Measurements from ENCODE around the gene TNP2.
A peak's percentile ranks its signal among the peaks of the same experiment; 100 is the strongest.
"Not testable (repeated sequence)": the region's sequence is repeated elsewhere in the genome, so short reads cannot be mapped to it uniquely, and the experiment has no call there.

TNP2 gene

DNA sequence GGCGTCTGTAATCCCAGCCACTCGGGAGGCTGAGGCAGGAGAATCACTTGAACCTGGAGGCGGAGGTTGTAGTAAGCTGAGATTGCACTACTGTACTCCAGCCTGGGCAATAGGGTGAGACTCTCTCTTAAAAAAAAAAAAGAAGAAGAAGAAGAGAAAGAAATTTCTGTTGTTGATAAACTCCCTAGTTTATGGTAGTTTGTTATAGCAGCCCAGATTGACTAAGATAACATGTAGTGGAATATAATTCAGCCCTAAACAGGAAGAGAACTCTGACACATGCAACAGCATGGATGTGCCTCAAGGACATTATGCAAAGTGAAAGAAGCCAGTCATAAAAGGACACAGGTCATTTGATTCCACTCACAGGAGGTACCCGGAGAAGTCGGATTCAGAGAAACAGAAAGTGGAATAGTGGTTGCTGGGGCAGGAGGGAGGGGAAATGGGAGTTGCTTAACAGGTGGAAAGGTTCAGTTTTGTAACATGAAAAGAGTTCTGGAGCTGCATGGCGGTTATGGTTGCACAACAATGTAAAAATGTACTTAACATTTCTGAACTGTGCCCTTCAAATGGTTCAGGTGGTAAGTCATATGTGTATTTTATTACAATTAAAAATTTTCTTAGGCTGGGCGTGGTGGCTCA is 38.0 kb upstream of the TNP2 start:
- peaks cover 47 to 82% of the 10 kb centered on the region in 2 donors for H3K4me1 Mint-ChIP-seq
- H3K27ac Mint-ChIP-seq, result no peak overlapping the region
- no peaks in the 10 kb centered on the region for H3K27me3 Mint-ChIP-seq
- H3K4me3 Mint-ChIP-seq, result no peak overlapping the region
- H3K36me3 Mint-ChIP-seq, result peaks cover 0 to 7% of the 10 kb centered on the region in 2 donors
- ATAC-seq (replicated peaks) (no peak), DNase-seq (no peak)
- peaks cover 0 to 2% of the 10 kb centered on the region in 2 donors for H3K9me3 Mint-ChIP-seq

DNA sequence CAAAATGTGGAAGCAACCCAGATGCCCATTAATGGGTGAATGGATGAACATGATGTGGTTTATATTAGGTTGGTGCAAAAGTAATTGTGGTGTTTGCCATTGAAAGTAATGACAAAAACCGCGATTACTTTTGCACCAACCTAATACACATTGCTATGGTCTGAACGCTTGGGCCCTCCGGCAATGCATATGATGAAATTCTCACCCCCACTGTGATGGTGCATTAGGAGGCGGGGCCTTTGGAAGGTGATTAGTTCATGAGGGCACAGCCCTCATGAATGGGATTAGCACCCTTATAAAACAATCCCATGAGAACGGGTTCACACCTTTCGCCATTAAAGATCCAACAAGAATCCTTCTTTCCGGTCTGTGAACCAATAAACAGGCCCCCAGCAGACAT is 37.3 kb upstream of the TNP2 start:
- H3K36me3 Mint-ChIP-seq, result peaks cover 0 to 7% of the 10 kb centered on the region in 2 donors
- no peak overlapping the region for H3K4me3 Mint-ChIP-seq
- no peak overlapping the region for H3K27ac Mint-ChIP-seq

DNA sequence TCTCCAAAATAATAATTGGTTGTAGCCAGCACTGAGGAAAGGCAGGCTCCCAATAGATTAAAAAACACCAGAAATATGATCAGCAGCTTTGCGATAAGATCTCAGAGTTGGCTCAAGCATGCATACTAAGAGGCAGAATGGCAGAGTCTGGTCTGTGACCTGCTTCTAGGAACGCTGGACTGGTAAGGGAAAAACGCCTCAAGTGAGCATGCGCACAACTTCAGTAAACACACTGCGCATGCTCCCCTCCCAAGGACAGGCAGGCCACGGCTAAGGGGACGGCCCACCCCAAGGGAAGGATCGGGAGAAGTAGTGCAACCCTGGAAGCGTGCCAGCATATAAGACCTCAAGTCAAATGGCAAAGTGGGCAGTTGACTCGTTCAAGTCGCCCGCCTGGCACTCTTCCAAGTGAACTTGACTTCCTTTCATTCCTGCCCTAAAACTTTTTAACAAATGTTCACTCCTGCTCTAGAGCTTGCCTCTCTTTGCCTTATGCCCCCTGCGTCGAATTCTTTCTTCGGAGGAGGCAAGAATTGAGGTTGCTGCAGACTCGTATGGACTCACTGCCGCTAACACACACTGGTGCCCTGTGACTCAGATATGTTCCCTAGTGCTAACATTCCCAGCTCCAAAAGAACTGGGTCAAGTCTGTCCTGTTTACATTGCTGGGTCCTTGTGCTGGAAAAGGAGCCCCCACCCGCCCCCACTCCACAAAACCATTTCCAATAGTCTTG is 34.4 kb upstream of the TNP2 start:
- Mint-ChIP-seq H3K9me3 (peaks cover 0 to 2% of the 10 kb centered on the region in 2 donors), H3K27ac (peak overlapping the region; percentile 75), H3K36me3 (peaks cover 0 to 4% of the 10 kb centered on the region in 2 donors), H3K4me3 (no peak overlapping the region), H3K4me1 (peaks cover 39 to 71% of the 10 kb centered on the region in 2 donors), H3K27me3 (no peaks in the 10 kb centered on the region)
- DNase-seq (no peak), ATAC-seq (replicated peaks) (no peak)

More for the DNA sequence above, 37.3 kb upstream of the TNP2 start:
- peaks cover 48 to 75% of the 10 kb centered on the region in 2 donors for H3K4me1 Mint-ChIP-seq
- ATAC-seq (replicated peaks), result no peak
- DNase-seq, result no peak
- H3K27me3 Mint-ChIP-seq, result no peaks in the 10 kb centered on the region
- peaks cover 0 to 2% of the 10 kb centered on the region in 2 donors for H3K9me3 Mint-ChIP-seq

DNA sequence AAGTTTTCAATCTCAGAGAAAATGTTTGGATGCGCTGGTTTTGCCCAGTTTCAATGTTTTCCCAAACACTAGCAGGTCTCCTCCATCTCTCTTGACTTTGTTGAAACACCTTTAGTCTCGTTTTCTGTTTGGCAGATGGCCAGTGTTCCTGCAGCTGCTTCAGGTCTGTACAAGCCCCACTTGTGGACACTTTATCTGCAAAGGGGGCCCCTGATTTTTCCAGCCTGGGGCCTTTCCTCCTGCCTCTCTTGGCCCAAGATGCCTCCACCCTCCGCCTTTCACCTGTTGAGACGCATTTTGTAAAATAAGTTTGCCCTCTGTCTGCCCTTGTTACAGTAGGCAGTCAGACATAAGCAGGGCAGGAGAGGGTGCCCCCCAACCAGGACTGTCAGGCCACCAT is 33.9 kb upstream of the TNP2 start:
- Mint-ChIP-seq H3K27me3 (no peaks in the 10 kb centered on the region), H3K9me3 (peaks cover 0 to 2% of the 10 kb centered on the region in 2 donors), H3K4me1 (peaks cover 37 to 71% of the 10 kb centered on the region in 2 donors), H3K36me3 (peaks cover 0 to 4% of the 10 kb centered on the region in 2 donors), H3K27ac (peak overlapping the region; percentile 22), H3K4me3 (no peak overlapping the region)
- ATAC-seq (replicated peaks), result no peak
- DNase-seq, result no peak

DNA sequence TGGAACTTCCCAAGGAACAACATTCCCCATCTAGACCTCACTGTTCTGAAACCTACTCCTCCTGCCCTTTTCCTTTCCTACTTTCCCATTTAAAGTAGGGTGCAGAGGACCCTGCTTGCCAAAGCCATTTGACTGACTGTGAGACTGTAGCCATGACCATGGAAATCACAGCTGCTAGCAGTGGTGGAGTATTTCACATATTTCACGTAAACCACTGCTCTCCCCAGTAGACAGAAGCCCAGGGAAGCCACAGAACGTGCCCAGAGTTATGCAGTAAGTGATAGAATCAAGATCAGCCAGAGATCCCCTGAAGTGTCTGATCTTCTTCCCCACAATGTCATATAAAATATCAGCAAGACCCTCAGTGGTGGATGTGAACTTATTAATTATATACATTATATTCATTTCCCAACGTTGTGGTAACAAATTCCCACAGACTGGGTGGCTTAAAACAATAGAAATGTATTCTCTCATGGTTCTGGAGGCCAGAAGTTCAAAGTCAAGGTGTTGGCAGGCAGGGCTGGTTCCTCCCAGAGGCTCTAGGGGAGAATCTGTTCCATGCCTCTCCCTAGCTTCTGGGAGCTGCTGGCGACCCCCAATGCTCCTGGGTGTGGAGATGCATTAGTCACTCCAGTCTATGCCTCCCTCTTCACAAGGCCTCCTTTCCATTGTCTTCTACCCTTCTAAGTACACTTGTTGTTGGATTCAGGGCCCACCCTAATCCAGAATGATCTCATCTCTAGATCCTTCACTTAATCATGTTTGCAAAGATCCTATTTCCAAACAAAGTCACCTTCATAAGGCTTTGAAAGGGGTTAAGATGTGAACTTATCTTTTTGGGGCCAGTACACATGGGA is 32.7 kb upstream of the TNP2 start:
- H3K9me3 Mint-ChIP-seq, result no peaks in the 10 kb centered on the region
- DNase-seq, result no peak
- no peak overlapping the region for H3K4me3 Mint-ChIP-seq
- H3K4me1 Mint-ChIP-seq, result peaks cover 42 to 72% of the 10 kb centered on the region in 2 donors
- no peak for ATAC-seq (replicated peaks)
- no peaks in the 10 kb centered on the region for H3K27me3 Mint-ChIP-seq
- H3K27ac Mint-ChIP-seq, result peak overlapping the region; percentile 62
- no peaks in the 10 kb centered on the region for H3K36me3 Mint-ChIP-seq

DNA sequence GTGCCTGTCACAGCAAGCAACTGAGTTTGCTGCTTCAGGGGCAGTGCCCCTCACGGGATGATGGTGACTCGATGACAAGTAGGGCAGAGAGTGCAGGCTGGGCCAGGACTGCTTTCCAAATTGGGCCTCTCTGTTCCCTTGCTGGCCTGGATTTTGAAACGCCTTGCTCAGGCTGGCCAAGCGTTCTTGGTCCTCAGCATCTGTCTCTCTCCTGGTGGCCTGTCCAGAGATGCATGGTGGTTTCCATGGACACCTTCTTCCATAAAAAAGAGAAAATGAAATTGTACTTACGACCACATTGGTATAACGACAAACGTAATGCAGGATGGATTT is 31.4 kb upstream of the TNP2 start:
- Mint-ChIP-seq H3K4me1 (peaks cover 40 to 72% of the 10 kb centered on the region in 2 donors), H3K4me3 (no peak overlapping the region), H3K9me3 (no peaks in the 10 kb centered on the region), H3K27ac (no peak overlapping the region), H3K27me3 (no peaks in the 10 kb centered on the region), H3K36me3 (no peaks in the 10 kb centered on the region)
- ATAC-seq (replicated peaks), result no peak
- no peak for DNase-seq

DNA sequence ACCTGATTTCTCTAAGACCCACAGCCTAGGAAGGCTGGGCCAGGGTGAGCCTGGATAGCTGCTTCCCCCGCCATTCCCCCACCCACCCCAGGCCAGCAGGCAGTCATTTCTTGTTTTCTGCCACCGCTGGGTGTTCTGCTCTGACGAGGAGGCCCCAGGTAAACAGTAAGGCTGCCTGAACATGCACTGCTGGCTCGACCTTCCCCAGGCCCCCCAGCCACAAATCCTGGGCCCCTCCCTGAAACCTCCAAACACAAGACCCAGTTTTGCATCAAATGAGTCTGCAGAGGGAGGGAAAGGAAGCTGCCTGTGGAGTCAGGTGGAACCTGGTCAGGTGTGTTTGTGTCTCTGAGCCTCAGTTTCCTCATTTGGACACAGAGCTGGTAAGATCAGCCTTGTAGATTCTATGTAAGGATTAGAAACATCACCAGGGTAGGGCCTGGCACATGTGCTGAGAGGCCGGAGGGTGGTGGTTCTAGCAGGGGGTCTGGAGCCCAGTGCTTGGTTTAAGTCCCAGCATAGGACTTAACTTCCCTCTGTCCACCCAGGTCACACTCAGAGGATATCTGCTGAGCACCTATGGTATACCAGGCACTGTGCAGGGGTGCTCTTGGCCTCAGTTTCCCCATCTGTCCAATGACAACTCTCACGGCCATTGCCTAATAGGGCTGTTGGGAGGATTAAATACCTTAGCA is 30.9 kb upstream of the TNP2 start:
- Mint-ChIP-seq H3K36me3 (no peaks in the 10 kb centered on the region), H3K27me3 (no peaks in the 10 kb centered on the region), H3K4me3 (peak overlapping the region in 1 of 2 donors; percentile 25), H3K4me1 (peaks cover 41 to 67% of the 10 kb centered on the region in 2 donors), H3K9me3 (no peaks in the 10 kb centered on the region), H3K27ac (peak overlapping the region; percentile 71)
- peak; percentile 11 to 14 for ATAC-seq (replicated peaks)
- DNase-seq, result no peak

DNA sequence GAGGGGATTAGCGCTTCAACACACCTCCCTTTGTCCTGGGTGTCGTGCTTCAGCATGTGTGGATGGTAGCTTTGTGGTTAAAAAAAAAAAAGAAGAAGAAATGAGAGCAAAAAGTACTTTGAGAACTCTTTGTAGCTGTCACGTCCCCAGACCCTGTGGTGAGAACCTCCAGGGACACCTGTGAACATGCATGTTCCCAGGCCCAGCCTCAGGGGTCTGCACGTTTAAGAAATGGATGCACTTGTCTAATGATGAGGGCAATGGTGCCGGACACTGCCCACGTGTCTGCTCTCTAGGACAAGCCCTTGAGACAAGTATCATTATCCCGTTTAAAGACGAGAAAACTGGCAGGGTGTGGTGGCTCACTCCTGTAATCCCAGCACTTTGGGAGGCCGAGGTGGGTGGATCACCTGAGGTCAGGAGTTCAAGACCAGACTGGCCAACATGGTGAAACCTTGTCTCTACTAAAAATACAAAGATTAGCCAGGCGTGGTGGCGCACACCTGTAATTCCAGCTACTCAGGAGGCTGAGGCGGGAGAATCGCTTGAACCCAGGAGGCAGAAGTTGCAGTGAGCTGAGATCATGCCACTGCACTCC is 29.9 kb upstream of the TNP2 start:
- peaks cover 39 to 68% of the 10 kb centered on the region in 2 donors for H3K4me1 Mint-ChIP-seq
- H3K27me3 Mint-ChIP-seq, H3K36me3 Mint-ChIP-seq, H3K9me3 Mint-ChIP-seq: not testable (repeated sequence)
- DNase-seq (peak; percentile 33), ATAC-seq (replicated peaks) (peak; percentile 45 to 61)
- H3K4me3 Mint-ChIP-seq, result peak overlapping the region in 1 of 2 donors; percentile 43
- peak overlapping the region; percentile 68 for H3K27ac Mint-ChIP-seq

DNA sequence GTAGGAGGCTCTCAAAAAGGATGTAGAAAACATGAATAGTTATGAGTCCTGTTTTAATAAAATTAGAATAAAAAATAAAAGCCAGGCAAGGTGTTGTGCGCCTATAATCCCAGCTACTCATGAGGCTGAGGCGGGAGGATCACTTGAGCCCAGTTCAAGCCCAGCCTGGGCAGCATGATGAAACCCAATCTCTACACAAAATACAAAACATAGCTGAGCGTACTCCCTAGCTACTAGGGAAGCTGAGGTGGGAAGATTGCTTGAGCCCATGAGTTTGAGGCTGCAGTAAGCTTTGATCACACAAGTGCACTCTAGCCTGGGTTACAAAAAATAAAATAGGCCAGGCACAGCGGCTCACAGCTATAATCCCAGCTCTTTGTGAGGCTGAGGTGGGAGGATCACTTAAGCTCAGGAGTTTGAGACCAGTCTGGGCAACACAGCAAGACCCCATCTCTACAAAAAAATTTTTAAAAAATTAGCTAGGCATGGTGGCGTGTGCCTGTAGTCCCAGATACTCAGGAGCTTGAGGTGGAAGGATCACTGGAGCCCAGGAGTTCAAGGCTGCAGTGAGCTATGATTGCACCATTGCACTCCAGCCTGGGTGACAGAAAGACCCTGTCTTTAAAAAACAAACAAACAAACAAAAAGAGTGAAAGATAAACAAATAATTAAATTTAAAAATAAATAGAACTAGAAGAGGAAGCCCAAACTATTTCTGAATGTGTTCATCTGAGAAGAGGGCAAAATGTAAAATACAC is 29.2 kb upstream of the TNP2 start:
- H3K27me3 Mint-ChIP-seq, result no peaks in the 10 kb centered on the region
- DNase-seq (no peak), ATAC-seq (replicated peaks) (no peak)
- H3K4me1 Mint-ChIP-seq, result peaks cover 40 to 67% of the 10 kb centered on the region in 2 donors
- H3K27ac Mint-ChIP-seq, result peak overlapping the region; percentile 96
- H3K4me3 Mint-ChIP-seq, result peak overlapping the region; percentile 72 to 74
- no peaks in the 10 kb centered on the region for H3K9me3 Mint-ChIP-seq
- no peaks in the 10 kb centered on the region for H3K36me3 Mint-ChIP-seq

DNA sequence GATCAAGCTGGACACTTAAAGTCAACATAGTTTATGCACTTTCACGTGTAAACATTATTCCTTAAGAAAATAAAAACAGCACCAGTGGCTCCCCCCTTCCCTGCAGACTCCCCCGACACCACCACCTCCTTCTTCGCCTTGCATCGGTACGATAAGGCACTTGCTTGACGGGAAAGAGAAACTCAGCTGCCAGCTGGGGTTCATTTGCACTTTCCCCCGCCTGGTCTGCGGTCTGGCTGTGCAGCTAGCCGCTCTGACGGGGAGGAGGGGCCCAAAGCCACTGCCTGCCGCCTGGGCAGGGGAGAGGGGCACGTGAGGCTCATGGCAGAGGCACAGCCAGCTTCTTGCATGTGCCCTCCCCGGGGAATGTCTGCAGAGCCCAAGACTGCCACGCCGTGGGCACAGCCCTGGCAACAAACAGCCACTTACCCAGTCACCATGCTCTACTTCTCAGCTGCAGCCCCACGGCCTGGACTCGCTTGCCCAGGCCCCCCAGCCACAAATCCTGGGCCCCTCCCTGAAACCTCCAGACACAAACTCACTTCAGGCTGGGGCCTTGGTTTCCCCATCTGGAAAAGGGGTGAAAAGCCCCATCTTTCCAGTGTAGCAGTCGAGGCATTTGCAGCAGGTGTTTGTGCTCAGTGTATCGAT is 28.5 kb upstream of the TNP2 start:
- H3K27me3 Mint-ChIP-seq, result no peaks in the 10 kb centered on the region
- DNase-seq (peak; percentile 91), ATAC-seq (replicated peaks) (peak; percentile 91 to 93)
- no peaks in the 10 kb centered on the region for H3K36me3 Mint-ChIP-seq
- peak overlapping the region; percentile 72 to 74 for H3K4me3 Mint-ChIP-seq
- peak overlapping the region; percentile 96 for H3K27ac Mint-ChIP-seq
- H3K4me1 Mint-ChIP-seq, result peaks cover 41 to 69% of the 10 kb centered on the region in 2 donors
- no peaks in the 10 kb centered on the region for H3K9me3 Mint-ChIP-seq

DNA sequence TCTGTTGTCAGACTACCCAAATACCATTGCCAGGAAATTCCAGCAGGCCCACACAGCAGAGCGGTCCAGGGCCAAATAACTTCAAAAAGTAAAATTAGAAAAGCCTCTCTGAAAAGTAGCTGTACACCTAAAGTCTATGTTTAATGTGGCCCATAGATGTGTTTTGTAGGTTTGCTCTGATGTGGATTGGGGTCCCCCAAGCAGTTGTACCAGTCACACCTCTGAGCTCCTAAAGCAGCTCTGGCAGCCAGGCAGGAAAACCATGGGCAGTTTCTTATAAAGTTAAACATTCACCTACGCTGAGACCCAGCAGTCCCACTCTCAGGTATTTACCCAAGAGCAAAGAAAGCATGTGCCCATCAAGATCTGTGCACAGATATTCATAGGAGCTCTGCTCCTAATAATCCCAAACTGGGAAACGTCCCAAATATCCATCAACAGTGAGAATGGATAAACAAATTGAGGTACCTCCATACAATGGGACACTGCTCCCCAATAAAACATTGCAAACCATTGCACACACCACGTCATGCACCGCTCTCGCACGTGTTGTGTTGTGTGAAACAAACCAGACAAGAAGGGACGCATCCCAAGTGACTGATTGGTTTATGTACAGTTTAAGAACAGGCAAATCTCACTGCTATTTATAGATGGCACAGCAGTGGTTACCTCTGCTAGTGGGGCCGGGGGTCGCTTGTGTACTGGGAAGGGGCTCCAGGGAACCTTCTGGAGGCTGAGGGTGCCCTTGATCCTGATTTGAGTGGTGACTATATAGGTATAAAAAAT is 27.8 kb upstream of the TNP2 start:
- peak overlapping the region; percentile 72 to 74 for H3K4me3 Mint-ChIP-seq

DNA sequence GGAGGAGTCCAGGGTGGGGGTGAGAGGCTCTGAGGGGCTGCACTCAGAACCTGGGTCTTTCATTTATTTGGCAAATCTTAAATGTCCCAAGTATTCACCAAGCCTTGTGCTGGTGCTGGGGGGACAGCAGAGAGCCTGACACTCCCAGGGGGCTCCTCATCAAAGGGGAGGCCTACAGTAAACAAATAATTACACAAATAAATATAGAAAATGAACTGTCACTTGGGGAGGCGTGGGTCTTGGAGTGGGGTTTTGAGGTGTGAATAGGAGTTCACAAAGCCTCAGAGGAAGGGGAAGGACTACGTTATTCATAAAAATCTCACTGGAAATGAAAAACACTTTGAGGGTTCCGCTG is 27.2 kb upstream of the TNP2 start:
- H3K36me3 Mint-ChIP-seq, result no peaks in the 10 kb centered on the region
- H3K4me1 Mint-ChIP-seq, result peaks cover 36 to 69% of the 10 kb centered on the region in 2 donors
- no peak overlapping the region for H3K4me3 Mint-ChIP-seq
- no peaks in the 10 kb centered on the region for H3K27me3 Mint-ChIP-seq
- ATAC-seq (replicated peaks) (no peak), DNase-seq (no peak)
- no peaks in the 10 kb centered on the region for H3K9me3 Mint-ChIP-seq
- no peak overlapping the region for H3K27ac Mint-ChIP-seq

More for the DNA sequence above, 27.8 kb upstream of the TNP2 start:
- Mint-ChIP-seq H3K27me3 (no peaks in the 10 kb centered on the region), H3K27ac (peak overlapping the region; percentile 96), H3K9me3 (no peaks in the 10 kb centered on the region), H3K36me3 (no peaks in the 10 kb centered on the region), H3K4me1 (peaks cover 38 to 69% of the 10 kb centered on the region in 2 donors)
- ATAC-seq (replicated peaks), result peak; percentile 17 to 22
- DNase-seq, result no peak

All from stimulated activated naive B cell treated with anti-CD40 and anti-IgM and Interleukin-4, amounts not matched to agents 10 μg/mL and 1 μg/mL and 100 μg/mL, for 72 hours (primary cell).